CD4-positive, alpha-beta T cell treated with Interleukin-12 subunit alpha and Interleukin-12 subunit beta, for 1 hour (primary cell): ENCODE measurements around the gene FAM83E.
"Not testable (repeated sequence)": the region's sequence is repeated elsewhere in the genome, so short reads cannot be mapped to it uniquely, and the experiment has no call there.

ENCODE experiments used
- DNase-seq: peaks from one replicate; pipeline ENCODE4 v3.0.0-alpha.2; 2020

The FAM83E gene

DNA sequence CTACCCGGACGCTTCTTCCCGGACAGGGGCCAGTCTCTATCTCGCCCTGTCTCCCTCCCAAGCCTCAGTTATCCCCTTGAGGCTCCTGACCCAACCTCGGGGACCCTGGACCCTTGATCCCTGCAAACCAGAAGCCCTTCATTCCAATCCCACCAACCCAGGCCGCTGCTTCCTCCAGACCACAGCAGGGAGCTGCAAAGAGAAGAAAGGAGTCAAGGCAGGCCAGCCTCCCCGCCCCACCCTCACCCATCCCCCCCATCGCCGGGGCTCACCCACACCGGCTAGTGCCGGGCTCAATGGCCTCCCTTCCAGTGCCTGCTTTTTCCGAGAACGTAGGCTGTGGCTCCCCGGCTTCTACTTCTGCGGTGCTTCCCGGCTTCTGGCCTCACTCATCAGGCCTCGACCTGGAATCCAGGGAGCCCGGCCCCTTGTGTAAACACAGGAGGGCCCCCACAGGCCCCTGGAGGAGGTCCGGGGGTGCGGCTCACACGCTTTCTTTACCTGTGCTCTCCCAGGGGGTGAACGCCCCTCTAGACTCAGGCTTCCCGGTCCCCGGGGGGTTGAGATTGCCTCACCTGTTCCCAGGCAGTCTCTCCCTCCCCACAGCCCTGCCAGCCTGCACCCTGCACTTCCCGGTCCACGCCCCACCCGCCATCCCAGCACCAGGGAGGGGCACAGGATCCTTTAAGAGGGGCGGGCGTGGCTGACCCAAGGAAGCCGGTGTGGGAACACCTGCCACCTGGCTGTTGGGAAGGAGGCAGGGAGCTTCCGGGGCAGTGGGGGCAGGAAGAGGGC is at the start of gene FAM83E:
FAM83E (minus strand) TSS at position 641 of the 795 bp plus-strand sequence. CDS start 1,704 bp downstream, outside the sequence.
- no peak for DNase-seq

DNA sequence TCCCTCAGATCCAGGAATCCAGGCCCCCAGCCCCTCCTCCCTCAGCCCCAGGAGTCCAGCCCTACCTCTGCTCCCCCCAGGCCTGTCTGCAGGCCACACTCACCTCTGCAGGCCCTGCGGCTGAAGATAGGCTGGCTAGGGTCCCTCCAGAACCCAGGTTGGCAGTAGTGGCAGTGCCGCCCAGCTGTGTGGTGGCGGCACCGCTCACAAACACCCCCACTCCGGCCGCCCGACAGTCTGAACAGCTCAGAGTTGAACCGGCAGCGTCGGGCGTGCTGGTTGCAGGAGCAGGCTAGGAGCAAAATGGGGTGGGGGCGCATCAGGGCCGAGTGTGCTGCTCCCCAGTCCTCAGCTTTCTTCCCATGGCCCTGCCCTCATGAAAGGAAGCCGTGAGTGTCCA is 49.6 kb upstream of the FAM83E start:
- DNase-seq, result no peak

DNA sequence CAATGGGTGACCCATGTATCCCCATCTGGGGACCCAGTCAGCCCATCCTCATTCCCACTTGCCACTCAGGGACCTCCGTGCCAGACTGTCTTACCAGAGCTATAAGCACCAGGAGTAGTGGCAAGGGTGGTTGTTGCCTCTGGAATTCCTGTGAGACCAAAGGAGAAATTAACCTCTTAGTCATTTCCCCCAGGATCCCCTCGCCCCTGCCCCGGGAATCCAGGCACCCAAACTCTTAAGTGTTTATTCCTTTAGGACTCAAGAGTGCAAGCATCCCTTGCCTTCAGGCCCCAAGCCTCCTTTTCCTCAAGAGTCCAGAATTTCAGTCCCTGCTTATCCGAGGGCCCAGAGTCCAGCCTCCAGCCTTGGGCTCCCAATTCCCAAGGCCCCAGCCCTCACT is 48.8 kb upstream of the FAM83E start:
- DNase-seq, result no peak

DNA sequence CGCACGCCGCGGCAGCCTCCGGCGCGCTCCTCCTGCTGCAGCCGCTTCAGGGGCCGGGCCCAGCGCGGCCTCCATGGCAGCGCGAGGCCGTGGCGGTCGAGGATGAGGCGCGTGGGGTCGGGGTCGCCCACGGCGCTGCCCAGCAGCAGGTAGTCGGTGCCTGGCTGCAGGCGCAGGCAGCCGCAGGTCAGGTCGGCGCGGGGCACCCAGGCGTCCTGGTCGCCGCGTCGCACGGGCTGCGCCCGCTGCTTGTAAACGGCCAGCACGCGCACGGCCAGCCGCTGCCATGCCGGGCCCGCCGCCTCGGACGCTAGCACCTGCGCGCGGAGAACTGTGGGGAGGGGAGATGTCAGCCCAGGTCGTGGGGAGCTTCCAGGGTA is 46.8 kb upstream of the FAM83E start:
- DNase-seq, result no peak

DNA sequence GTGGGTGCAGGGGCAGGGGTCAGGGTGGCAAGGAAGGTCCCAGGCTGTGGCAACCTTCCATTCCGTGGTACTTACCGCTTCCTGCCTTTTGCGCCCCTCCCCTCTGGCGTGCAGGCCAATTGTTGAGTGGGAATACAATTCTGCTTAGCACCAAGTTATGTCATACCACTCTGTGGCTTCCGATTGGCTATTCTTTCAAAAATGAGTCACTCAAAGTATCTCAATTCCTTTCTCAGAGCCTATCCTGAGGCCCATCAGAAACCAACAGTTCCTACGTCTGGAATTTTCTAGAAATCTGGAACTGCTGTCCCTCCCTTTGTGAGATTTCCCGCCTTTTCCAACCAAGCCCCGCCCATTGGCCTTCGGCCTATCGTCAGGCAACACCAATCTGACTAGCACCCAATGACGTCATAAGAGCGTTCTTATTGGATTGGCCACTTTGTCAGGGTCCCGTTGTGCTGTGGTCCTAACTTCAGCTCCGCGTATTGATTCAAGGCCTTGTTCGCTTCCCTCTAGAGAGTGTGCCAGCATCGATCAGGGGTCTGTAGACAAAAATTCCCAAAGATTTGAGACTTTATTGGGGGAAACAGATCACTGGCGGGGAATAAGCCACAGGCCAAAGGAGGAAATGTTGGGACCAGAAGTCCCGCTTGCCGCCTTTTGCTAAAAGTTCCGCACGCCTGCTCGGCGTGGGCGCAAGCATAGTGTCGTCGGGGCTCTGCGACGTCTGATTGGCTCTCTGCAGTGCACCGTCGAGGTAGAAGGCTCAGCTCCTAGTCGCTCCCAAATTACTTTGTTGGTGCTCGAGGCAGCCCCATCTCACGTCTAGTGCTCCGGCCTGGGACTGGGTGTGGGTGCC is 46.2 kb upstream of the FAM83E start:
- peak; percentile 90 for DNase-seq

DNA sequence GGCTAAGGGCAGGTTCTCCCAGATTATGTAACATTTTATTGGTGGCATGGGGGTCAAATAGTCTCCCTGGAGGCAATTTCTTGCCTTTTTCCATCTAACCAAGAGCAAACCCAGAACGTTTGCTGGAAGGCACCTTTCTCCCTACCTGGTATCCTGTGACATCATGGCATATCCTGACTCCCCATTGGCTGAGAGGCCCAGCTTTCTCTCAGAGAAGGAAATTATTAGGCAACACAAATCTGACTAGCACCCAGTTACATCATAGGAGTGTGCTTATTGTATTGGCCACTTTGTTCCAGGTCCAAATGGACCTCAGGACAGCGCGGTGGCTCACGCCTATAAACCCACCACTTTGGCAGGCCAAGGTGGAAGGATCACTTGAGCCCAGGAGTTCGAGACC is 44.9 kb upstream of the FAM83E start:
- DNase-seq, result no peak

DNA sequence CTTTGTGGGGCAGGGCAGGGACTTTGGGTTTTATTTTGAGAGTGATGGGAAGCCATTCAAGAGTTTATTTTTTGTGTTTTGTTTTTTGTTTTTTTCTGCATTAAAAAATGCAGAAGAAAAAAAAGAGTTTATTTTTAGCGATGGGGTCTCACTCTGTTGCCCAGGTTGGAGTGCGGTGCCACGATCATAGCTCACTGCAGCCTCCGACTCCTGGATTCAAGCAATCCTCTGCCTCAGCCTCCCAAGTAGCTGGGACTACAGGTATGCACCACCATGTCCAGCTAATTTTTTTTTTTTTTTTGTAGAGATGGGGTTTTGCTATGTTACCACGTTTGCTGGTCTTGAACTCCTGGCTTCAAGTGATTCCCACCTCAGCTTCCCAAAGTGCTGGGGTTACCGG is 43.6 kb upstream of the FAM83E start:
- DNase-seq, result no peak

DNA sequence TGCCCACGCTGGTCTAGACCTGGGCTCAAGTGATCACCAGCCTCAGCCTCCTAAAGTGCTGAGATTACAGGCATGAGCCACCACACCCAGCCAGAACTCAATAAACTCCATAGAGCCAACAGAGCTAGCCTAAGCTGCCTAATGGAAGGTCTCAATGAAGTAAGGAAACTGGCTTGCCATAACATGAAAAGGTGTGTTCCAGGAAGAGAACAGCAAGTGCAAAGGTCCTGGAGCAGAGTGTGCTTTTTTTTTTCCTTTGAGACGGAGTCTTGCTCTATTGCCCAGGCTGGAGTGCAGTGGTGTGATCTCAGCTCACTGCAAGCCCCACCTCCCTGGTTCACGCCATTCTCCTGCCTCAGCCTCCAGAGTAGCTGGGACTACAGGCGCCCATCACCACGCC is 43.0 kb upstream of the FAM83E start:
- DNase-seq, result not testable (repeated sequence)

DNA sequence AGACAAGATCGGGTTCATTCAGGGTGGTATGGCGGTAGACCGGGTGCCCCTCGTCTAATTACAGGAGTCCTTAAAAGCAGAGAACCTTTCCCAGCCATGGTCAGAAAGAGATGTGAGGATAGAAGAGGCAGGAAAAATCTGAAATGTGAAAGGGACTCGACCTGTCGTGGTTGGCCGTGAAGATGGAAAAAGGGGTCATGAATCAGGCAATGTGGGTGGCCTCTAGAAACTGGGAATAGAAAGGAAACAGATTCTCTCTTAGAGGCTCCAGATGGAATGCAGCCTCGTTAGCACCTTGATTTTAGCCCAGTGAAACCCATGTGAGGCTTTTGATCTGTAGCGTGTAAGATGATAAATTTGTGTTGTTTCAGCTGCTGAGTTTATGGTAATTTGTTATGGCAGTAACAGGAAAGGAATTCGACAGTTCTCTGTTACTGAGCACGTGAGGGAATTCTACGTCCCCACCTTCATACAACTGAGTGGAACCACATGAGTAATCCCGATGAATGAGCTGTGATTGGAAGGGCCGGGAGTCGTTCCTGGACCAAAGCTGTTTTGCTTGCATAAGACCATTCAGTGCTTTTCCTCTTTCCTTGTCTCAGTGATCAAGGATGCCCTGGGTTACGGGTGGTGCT is 42.1 kb upstream of the FAM83E start:
- DNase-seq, result no peak

DNA sequence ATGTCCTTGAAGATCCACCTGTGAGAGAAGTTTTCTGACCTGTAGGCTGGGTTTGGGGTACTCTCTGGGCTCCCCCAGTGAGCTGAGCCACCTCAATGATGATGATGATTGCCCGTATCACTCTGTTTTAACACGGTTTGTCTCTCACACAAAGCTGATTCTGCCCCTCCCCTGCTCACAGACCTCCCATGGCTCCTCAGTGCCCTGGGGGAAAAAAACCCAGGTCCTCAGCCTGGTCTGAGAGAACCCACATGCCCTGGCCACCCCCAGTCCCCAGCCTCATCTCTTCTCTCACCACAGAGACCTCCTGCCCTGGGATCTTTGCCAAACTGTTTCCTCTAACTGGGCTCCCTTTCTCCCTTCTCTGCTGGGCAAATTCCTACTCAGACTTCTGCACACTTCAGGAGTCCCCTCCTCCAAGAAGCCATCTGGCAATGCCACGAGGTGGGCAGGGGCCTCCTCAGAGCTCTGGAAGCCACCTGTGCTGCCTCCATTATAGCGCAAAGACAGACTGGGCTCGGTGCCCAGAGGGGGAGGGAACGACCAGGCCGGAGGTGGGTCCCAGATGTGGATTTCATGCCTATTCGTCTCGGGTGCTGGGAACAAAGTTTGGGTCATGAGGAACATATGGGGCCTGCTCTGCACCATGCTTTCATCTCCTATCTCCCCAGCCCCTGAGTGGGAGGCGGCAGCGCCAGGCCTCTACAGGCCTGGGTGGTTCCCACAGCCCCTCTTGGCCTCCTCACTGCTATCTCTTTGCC is 39.6 kb upstream of the FAM83E start:
- DNase-seq, result no peak

DNA sequence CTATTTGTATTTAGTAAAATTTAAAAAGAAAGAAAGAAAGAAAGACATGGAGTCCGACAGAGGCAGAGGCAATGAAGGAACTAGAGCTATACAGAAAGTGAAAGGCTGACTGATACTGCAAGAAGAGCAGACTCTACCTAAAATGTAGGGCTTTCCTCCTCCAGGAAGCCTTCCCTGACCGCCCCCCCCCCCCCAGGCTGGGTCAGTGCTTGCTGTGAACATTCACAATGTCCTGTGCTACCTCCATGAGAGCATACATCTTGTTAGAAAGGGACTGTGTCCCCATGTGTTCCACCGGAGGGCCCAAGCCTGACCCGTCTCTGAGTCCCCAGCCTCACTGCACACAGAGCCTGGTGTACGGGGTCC is 36.8 kb upstream of the FAM83E start:
- no peak for DNase-seq

DNA sequence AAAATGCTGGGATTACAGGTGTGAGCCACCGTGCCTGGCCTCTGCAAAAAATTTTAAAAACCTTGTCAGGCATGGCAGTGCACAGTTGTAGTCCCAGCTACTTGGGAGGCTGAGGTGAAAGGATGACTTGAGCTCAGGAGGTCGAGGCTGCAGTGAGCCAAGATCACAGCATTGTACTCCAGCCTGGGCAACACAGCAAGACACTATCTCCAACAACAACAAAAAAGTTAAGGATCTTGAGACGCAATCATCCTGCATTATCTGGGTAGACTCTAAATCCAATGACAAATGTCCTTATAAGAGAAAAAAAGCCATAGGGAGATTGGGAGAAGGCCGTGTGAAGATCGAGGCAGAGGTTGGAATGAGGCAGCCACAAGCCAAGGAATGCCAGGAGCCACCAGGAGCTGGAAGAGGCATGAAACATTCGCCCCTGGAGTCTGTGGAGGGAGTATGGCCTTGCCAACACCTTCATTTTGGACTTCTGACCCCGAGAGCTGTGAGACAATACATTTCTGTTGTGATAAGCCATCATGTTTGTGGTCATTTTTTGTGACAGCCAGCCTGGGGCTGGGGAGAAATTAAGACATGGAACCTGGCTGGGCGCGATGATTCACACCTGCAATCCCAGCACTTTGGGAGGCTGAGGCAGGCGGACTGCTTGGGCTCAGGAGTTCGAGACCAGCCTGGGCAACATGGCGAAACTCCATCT is 36.3 kb upstream of the FAM83E start:
- DNase-seq, result no peak

DNA sequence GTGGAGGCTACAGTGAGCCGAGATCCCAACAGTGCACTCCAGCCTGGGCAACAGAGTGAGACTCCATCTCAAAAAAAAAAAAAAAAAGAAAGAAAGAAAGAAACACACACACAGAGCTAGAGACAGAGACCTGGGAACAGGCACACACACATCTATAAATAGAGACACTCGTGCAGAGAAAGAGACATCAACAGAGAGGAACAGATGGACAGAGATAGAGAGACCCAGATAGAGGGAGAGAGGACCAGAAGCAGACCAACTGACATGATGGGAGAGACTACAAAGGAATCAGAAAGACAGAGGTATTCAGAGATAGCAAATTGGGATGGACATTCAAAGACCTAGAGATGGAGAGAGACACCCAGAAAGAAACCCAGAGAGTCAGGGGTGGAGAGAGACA is 33.3 kb upstream of the FAM83E start:
- DNase-seq, result no peak

DNA sequence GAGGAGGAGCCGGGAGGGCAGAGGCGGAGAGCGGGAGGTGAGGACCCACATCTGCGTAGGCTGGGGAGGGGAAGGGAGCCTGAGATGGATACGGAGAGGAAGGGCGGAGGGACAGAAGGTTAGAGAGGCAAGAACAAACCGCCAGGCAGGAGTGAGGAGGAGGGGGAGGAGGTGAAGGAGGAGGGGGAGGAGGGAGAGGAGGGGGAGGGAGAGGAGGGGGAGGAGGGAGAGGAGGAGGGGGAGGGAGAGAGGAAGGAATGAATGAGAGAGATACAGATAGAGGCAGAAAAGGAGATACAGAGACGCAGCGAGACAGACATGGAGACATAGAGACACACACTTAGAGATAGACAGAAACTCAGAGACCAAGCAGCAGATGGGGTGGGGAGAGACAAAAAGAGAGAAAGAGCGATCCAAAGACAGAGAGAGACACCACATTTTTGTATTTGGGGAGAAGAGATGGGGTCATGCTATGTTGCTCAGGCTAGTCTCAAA is 31.9 kb upstream of the FAM83E start:
- DNase-seq, result no peak

DNA sequence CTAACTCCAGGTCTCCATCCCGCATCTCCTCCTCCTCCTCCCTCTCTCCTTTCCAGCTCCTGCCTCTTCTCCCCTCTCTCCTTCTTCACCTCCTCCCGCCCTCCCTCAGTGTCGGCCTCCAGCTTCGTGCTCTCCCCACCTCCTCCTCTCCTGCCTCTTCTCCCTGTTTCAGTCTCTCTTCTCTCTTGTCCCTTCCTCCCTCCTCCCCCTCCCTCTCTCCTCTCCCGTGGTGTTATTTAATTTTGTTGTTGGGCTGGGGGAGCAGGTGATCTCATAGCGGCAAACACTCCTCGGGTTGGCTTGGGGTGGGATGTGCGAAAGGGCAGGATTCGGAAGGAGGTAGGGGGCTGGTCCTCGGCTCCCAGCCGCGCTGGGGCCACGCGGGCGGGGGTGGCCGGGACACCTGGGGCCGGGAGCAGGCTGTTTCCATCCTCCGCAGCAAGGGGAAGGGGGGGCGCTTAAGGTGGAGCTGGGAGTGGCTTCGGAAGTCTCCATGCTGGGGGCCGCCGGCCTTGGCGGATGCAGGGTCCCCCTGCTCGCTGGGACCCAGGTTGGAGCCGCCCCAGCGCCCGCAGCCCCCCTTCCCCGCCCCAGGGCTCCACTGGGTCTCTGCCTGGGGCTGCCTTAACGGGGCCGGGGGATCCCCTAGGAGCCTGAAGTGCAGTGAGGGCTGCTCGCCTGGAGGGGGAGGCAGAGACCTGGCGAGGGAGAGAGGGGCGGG is 31.3 kb upstream of the FAM83E start, which contains the start of gene CA11:
CA11 (minus strand) TSS at position 187 of the 721 bp plus-strand sequence. CDS start 555 bp downstream, outside the sequence.
- DNase-seq, result peak; percentile 95

DNA sequence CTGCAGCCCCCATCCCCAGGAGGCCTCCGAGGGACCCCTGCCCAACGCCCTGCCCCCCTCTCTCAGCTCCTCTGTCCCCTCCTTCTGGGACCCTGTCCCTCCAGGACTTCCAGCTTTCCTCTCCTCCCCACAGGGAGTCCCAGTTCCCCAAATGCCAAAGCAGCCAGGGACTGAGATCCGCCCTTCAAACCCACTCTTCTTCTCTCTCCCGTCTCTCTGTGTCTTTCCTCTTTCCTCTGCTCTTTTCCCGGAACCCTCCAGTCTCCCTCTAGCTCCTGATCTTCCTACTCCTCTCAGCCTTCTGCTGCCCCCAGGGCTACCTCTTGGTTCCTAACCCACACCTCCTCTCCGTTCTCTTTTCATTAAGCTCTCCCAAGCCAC is 30.7 kb upstream of the FAM83E start:
- no peak for DNase-seq

DNA sequence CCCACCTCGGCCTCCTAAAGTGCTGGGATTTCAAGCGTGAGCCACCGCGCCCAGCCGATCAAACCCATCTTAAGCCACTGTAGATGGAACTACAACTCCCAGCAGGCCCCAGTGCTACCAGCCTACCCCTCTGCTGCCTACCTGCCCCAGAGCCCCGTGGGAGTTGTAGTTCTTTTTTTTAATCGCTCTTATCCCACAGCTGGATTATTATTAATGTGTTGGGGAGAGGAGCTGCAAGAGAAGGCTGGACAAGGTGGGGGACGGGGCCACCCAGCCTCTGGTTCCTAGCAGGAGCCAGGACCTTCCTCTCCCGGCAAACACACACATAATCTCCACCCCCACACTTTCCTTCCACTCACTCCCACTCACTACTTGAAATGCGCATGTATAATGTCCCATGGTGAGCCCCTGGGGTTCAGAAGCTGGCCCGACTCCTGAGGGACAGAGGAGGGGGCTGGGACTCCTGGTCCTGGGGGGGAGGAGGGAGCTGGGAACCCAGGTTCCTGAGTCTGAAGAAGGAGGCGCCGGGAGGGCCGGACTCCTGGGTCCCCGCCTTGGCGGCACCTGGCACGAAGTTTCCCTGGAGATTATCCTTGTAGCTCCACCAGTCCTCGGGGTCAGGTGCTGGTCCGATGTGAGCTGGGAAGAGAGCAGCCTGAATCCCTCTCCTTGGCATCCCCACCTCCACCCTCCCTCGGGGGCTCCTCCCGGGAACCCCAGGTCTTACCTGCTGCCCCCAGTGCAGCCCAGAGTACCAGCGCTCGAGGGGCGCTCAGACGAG is 30.2 kb upstream of the FAM83E start:
- peak; percentile 83 for DNase-seq

DNA sequence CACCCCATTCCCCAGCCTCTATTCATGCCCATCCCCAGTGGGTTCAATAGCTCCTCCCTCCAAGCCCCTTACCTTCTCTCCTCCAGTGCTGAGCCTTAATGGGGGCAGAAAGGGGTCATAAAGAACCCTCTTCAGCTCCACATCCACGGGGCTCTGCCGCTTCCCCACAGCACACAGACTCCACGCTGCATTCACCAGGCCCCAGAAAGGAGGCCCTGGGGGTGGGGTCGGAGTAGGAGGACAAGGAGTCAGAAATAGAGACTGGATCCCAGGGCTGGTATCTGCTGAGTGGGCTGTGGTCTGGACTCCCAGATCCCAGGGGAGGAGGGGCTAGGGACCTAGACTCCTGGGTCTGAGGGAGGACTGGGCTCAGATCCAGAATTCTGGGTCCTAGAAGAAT is 29.5 kb upstream of the FAM83E start:
- DNase-seq, result no peak

DNA sequence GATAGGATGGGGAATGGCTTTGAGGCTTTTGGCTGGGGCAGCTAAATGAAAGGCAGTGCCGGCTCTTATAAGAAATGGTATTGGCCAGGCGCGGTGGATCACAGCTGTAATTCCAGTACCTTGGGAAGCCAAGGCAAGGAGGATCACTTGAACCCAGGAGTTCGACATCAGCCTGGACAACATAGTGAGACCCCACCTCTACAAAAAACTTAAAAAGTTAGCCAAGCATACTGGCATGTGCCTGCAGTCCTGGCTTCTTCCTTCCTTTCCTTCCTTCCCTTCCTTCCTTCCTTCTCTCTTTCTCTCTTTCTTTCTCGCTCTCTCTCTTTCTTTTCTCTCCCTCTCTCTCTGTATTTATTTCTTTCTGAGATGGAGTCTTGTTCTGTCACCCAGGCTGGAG is 28.0 kb upstream of the FAM83E start:
- no peak for DNase-seq

DNA sequence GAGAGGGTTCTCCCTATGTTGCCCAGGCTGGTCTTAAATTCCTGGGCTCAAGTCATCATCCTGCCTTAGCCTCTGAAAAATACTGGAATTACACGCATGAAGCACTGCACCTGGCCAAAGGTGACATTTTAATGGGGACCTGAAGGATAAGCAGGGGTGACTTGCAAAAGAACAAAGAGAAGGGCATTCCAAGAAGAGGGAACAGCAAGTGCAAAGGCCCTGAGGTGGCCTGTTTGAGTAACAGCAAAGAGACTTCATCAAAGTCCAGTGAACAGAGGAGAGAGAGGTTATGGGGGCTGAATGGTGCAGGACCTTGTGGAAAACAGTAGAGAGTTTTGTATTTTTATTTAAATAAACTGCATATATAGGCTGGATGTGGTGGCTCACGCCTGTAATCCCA is 27.0 kb upstream of the FAM83E start:
- DNase-seq, result no peak
